OCI-LY7 (cell line): ENCODE results near the gene RRP12. TPM values are rescaled to one million over a fixed set of nuclear protein-coding genes. Genes with fewer than 3 reads are reported as not detected.

ENCODE experiments used
- BruUV-seq: library from RNA; stranded (reverse); fragments of 400-500 nt; replicated peaks from 2 replicates; lab custom pipeline; 2021; lab: Mats Ljungman, UMichigan
- CTCF ChIA-PET: fragments of 300-600 bp; sonication (Branson Sonifier 250); formaldehyde crosslinking; loops from one replicate; lab custom pipeline; 2022; ENCODE audit warnings: antibody characterized with exemption; ENCODE audit not compliant: unreplicated experiment; lab: Charles Lee
- POLR2A ChIA-PET: fragments of 300-600 bp; sonication (Branson Sonifier 250); formaldehyde crosslinking; loops from one replicate; lab custom pipeline; 2022; ENCODE audit warnings: antibody characterized with exemption; lab: Charles Lee
- DNase-seq: peaks from one replicate; pipeline ENCODE4 v3.0.0-alpha.2; 2015; ENCODE audit warnings: low spot score
- H2AFZ ChIP-seq: fragments of 200-600 bp; sonication (generic), shearing (Covaris generic); 2 replicates; pipeline ENCODE4 v1.6.1; 2014; ENCODE audit warnings: mild to moderate bottlenecking, antibody characterized with exemption, low read length, moderate library complexity
- H3K27ac ChIP-seq: fragments of 200-600 bp; sonication (generic); 2 replicates; pipeline ENCODE4 v1.5.1; 2014; ENCODE audit warnings: mixed run types, low read depth, mild to moderate bottlenecking, moderate library complexity, low read length, inconsistent platforms; ENCODE audit not compliant: poor library complexity, severe bottlenecking
- H3K36me3 ChIP-seq: fragments of 200-600 bp; sonication (generic); 2 replicates; pipeline ENCODE4 v1.6.1; 2014; ENCODE audit warnings: mild to moderate bottlenecking, antibody characterized with exemption, low read length, moderate library complexity, mixed read lengths; ENCODE audit not compliant: insufficient read depth
- H3K4me1 ChIP-seq: fragments of 200-600 bp; sonication (generic); 2 replicates; pipeline ENCODE4 v1.5.1; 2014; ENCODE audit warnings: mild to moderate bottlenecking, low read length; ENCODE audit not compliant: insufficient read depth, poor library complexity, severe bottlenecking
- H3K4me2 ChIP-seq: fragments of 200-600 bp; sonication (generic); 2 replicates; pipeline ENCODE4 v1.6.1; 2014; ENCODE audit warnings: mild to moderate bottlenecking, low read length
- H3K4me3 ChIP-seq: fragments of 200-600 bp; sonication (generic); 2 replicates; pipeline ENCODE4 v1.5.1; 2014; ENCODE audit warnings: mild to moderate bottlenecking, low read depth, low read length; ENCODE audit not compliant: poor library complexity, severe bottlenecking
- H3K79me2 ChIP-seq: fragments of 200-600 bp; sonication (generic); 2 replicates; pipeline ENCODE4 v1.6.1; 2016; ENCODE audit warnings: low read depth, mild to moderate bottlenecking, low read length, moderate library complexity, mixed read lengths; ENCODE audit not compliant: insufficient read depth
- H3K9me2 ChIP-seq: fragments of 200-600 bp; sonication (generic); 2 replicates; pipeline ENCODE4 v1.6.1; 2016; ENCODE audit warnings: mild to moderate bottlenecking, low read length, mixed read lengths; ENCODE audit not compliant: insufficient read depth
- H3K9me3 ChIP-seq: fragments of 200-600 bp; sonication (generic); 2 replicates; pipeline ENCODE4 v1.6.1; 2014; ENCODE audit warnings: mild to moderate bottlenecking, mixed run types, low read length, mixed read lengths
- H4K20me1 ChIP-seq: fragments of 200-600 bp; sonication (generic); 2 replicates; pipeline ENCODE4 v1.6.1; 2014; ENCODE audit warnings: mild to moderate bottlenecking, antibody characterized with exemption, low read length, moderate library complexity, mixed read lengths; ENCODE audit not compliant: insufficient read depth
- EZH2phosphoT487 ChIP-seq: fragments of 200-600 bp; sonication (generic); IDR thresholded peaks from 2 replicates; pipeline ENCODE4 v1.6.1; 2018; ENCODE audit warnings: low read depth, borderline replicate concordance, mild to moderate bottlenecking, mixed run types, antibody characterized with exemption, low read length, moderate library complexity, mixed read lengths
- intact Hi-C: fragments of 100-400 bp; cut with micrococcal nuclease; formaldehyde crosslinking; loops from one replicate; pipeline ENCODE4 v1.10.0; 2022; ENCODE audit not compliant: unreplicated experiment
- total RNA-seq, 2 experiments: library from RNA; depleted of rRNA in 1 of 2; stranded (reverse); fragments of >200 nt in 1 of 2; shearing (Covaris generic) in 1 of 2; gene quantifications; 2 replicates each; pipeline ENCODE4 v1.2.3, GENCODE V29; 2014 to 2022
- TF ChIP-seq, protein P1 (sequence below): fragments of 200-600 bp; sonication (generic); conservative IDR thresholded peaks from 2 replicates; pipeline ENCODE4 v1.5.1; 2014; ENCODE audit warnings: mild to moderate bottlenecking, antibody characterized with exemption, low read length, moderate library complexity, mixed read lengths

RRP12 gene
- total RNA-seq, 2 experiments from 2014 or later = 32.1 to 39.3 TPM

DNA sequence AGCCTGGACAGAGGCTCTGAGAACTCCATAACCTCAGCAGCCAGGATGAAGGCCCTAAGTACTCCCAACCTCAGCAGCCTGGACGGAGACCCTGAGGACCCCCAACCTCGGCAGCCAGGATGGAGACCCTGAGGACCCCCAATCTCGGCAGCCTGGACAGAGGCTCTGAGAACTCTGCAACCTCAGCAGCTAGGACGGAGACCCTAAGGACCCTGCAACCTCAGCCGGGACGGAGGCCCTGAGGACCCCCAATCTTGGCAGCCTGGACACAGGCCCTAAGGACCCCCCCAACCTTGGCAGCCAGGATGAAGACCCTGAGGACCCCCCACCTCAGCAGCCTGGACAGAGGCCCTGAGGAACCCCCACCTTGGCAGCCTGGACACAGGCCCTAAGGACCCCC is 16.5 kb downstream of the RRP12 start:
- ChIA-PET POLR2A (no interaction called here), CTCF (no interaction called here)
- no peaks in the 10 kb centered on the region for H3K9me2 ChIP-seq
- peaks cover 85% of the 10 kb centered on the region for H3K36me3 ChIP-seq
- H2AFZ ChIP-seq = no peak overlapping the region
- no peak for DNase-seq
- no peak overlapping the region for H3K4me2 ChIP-seq
- no TSS peak for BruUV-seq
- TF ChIP-seq, protein P1, sequence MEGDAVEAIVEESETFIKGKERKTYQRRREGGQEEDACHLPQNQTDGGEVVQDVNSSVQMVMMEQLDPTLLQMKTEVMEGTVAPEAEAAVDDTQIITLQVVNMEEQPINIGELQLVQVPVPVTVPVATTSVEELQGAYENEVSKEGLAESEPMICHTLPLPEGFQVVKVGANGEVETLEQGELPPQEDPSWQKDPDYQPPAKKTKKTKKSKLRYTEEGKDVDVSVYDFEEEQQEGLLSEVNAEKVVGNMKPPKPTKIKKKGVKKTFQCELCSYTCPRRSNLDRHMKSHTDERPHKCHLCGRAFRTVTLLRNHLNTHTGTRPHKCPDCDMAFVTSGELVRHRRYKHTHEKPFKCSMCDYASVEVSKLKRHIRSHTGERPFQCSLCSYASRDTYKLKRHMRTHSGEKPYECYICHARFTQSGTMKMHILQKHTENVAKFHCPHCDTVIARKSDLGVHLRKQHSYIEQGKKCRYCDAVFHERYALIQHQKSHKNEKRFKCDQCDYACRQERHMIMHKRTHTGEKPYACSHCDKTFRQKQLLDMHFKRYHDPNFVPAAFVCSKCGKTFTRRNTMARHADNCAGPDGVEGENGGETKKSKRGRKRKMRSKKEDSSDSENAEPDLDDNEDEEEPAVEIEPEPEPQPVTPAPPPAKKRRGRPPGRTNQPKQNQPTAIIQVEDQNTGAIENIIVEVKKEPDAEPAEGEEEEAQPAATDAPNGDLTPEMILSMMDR = no peak
- no peak for TF ChIP-seq EZH2phosphoT487
- H3K9me3 ChIP-seq = no peaks in the 10 kb centered on the region
- H3K27ac ChIP-seq = no peak overlapping the region
- no peaks in the 10 kb centered on the region for H3K4me1 ChIP-seq
- H4K20me1 ChIP-seq = no peaks in the 10 kb centered on the region
- intact Hi-C loops = no loop called here
- no peaks in the 10 kb centered on the region for H3K79me2 ChIP-seq
- no peak overlapping the region for H3K4me3 ChIP-seq

DNA sequence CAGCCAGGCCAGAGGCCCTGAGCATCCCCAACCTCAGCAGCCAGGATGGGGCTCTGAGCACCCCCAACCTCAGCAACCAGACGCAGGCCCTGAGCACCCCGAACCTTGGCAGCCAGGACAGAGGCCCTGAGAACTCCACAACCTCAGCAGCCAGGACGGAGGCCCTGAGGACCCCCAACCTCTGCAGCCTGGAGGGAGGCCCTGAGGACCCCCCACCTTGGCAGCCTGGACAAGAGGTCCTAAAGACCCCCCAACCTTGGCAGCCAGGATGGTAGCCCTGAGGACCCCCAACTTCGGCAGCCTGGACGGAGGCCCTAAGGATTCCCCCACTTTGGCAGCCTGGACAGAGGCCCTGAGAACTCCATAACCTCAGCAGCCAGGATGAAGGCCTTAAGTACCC is 17.0 kb downstream of the RRP12 start:
- TF ChIP-seq, protein P1 = no peak
- TF ChIP-seq EZH2phosphoT487 = no peak
- H3K36me3 ChIP-seq = peaks cover 84% of the 10 kb centered on the region
- no peaks in the 10 kb centered on the region for H3K9me2 ChIP-seq
- CTCF ChIA-PET = no interaction called here
- intact Hi-C loops = no loop called here
- H3K4me3 ChIP-seq = no peak overlapping the region
- H4K20me1 ChIP-seq = no peaks in the 10 kb centered on the region
- H3K4me1 ChIP-seq = no peaks in the 10 kb centered on the region
- H3K79me2 ChIP-seq = no peaks in the 10 kb centered on the region
- BruUV-seq = no TSS peak
- no peak overlapping the region for H3K4me2 ChIP-seq
- H3K27ac ChIP-seq = no peak overlapping the region
- DNase-seq = no peak
- no peaks in the 10 kb centered on the region for H3K9me3 ChIP-seq
- POLR2A ChIA-PET = no interaction called here
- no peak overlapping the region for H2AFZ ChIP-seq

DNA sequence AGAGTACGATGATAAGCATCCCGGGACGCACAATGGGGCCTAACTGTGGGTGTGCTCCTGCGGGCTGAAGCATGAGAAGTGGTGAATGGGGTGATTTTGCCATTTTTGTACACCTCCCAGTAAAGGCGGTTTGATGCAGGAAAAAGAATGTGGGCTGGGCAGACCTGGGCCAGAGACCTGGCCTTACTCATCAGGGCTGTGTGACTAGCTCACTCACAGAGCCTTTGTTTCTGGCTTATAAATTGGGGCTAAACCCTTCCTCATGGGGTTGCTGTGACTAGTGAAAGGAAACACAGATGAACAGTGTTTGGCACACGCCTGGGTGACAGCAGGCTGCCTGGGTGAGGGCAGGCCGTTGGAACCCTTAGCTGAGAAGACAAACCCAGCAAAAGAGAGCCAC is 18.0 kb downstream of the RRP12 start:
- no peaks in the 10 kb centered on the region for H4K20me1 ChIP-seq
- no peak overlapping the region for H2AFZ ChIP-seq
- POLR2A ChIA-PET = interaction anchor here (0.9 kb wide), 1 partner anchor 25 kb away, joined by 3 read pairs; no protein-coding TSS in a partner anchor
- no TSS peak for BruUV-seq
- TF ChIP-seq, protein P1 = no peak
- no peak for TF ChIP-seq EZH2phosphoT487
- no peak overlapping the region for H3K27ac ChIP-seq
- H3K36me3 ChIP-seq = peaks cover 83% of the 10 kb centered on the region
- no peak overlapping the region for H3K4me2 ChIP-seq
- H3K4me3 ChIP-seq = no peak overlapping the region
- H3K79me2 ChIP-seq = no peaks in the 10 kb centered on the region
- no peaks in the 10 kb centered on the region for H3K4me1 ChIP-seq
- no peaks in the 10 kb centered on the region for H3K9me3 ChIP-seq
- intact Hi-C loops = no loop called here
- CTCF ChIA-PET = no interaction called here
- DNase-seq = no peak
- no peaks in the 10 kb centered on the region for H3K9me2 ChIP-seq
